ENCODE results near the gene IP6K2. TPM values are rescaled to one million over a fixed set of nuclear protein-coding genes. Genes with fewer than 3 reads are reported as not detected.

The IP6K2 gene
- total and polyA plus RNA-seq, 10 of the 15 experiments (the other 5 are each of a cell fraction or from before 2014, with no cell fraction given): 25.8 to 95.9 (median 69.0) TPM

GRCh38 chr3:48739955-48740823 lies 23.2 kb upstream of the IP6K2 start:
- BruUV-seq (replicated peaks): no TSS peak
- intact Hi-C loops (cut with micrococcal nuclease; ENCODE audit: unreplicated experiment): no loop called here
- Histone ChIP-seq H3K36me3 (ENCODE audit: control insufficient read depth in 2 of 2, insufficient read depth in 2 of 2, low read length in 1 of 2) (no peaks in the 10 kb centered on the region), H3K27ac (ENCODE audit: control insufficient read depth, insufficient read depth) (no peak overlapping the region), H3K9me3 (replicated peaks; ENCODE audit: control insufficient read depth, insufficient read depth, low read length) (no peaks in the 10 kb centered on the region), H3K4me2 (ENCODE audit: control insufficient read depth, insufficient read depth) (peak overlapping the region; percentile 33), H3K27me3 (replicated peaks in 1 of 2; ENCODE audit: control insufficient read depth in 2 of 2, insufficient read depth in 2 of 2, low read length in 1 of 2) (no peaks in the 10 kb centered on the region), H3K4me1 (ENCODE audit: control insufficient read depth, insufficient read depth, low read length) (peaks cover 9% of the 10 kb centered on the region), H3K79me2 (ENCODE audit: control insufficient read depth, insufficient read depth, low read length) (no peaks in the 10 kb centered on the region), H3K4me3 (no peak overlapping the region), H4K20me1 (ENCODE audit: control insufficient read depth, insufficient read depth) (no peaks in the 10 kb centered on the region), H2AFZ (ENCODE audit: control insufficient read depth, low read depth, low read length) (peak overlapping the region; percentile 80), H3K9ac (ENCODE audit: control insufficient read depth, insufficient read depth, low read length) (no peak overlapping the region)
- SMC1A ChIA-PET (ENCODE audit: uncharacterized antibody, unreplicated experiment): interaction anchor here (0.7 to 2.4 kb wide), 14 partner anchors 16 to 339 kb away, joined by 3 to 8 read pairs (median 4); partner anchors contain the start of genes ARIH2, IMPDH2, PRKAR2A and SLC25A20
- in situ Hi-C loops (cut with MboI): no loop called here
- POLR2A ChIA-PET: interaction anchor here (0.6 kb wide), 1 partner anchor 661 kb away, joined by 3 read pairs; no protein-coding TSS in a partner anchor
- WGBS (ENCODE audit: insufficient coverage, insufficient replicate concordance, low lambda C conversion rate, missing lambda C conversion rate): 12% methylated on average over 15 of the region's 15 CpGs
- FAIRE-seq (peak; percentile 84), ATAC-seq (peak; percentile 99), DNase-seq (ENCODE audit: low read depth, low spot score) (no peak)
- RAD21 ChIA-PET (ENCODE audit: unreplicated experiment): interaction anchor here (0.9 to 1.7 kb wide), 13 partner anchors 38 to 339 kb away, joined by 3 to 18 read pairs (median 3); partner anchors contain the start of genes ARIH2 and PFKFB4
- TF ChIP-seq PKNOX1 (IDR thresholded peaks at IDR 0.05) (peak; percentile 64), SMC3 (IDR thresholded peaks at IDR 0.05; ENCODE audit: borderline replicate concordance, low read length) (peak; percentile 40; the same call in 1 of the 2 replicates), EED (IDR thresholded peaks at IDR 0.05; ENCODE audit: low read depth) (peak; percentile 35; the same call in 1 of the 2 replicates), RAD21 (IDR thresholded peaks at IDR 0.05; ENCODE audit: insufficient read depth, low read depth, low read length) (peak; percentile 31), BHLHE40 (IDR thresholded peaks at IDR 0.05; ENCODE audit: borderline replicate concordance in 1 of 2, low read depth in 2 of 2, low read length in 1 of 2) (peak; percentile 61 to 65; a peak in 3 of 4 replicates), IRF5 (IDR thresholded peaks at IDR 0.05; ENCODE audit: borderline replicate concordance) (no peak), CTCF (IDR thresholded peaks at IDR 0.05 in 2 of 3, conservative IDR thresholded peaks at IDR 0.05 in 1 of 3; ENCODE audit: control insufficient read depth in 2 of 3, extremely low read depth in 1 of 3, insufficient read depth in 1 of 3, low read depth in 3 of 3, low read length in 3 of 3) (peak; percentile 73 to 91 (median 77)), TAF1 (IDR thresholded peaks at IDR 0.05; ENCODE audit: borderline replicate concordance, low read depth, low read length) (no peak), PBX3 (IDR thresholded peaks at IDR 0.05; ENCODE audit: insufficient replicate concordance, low read depth, low read length) (peak; percentile 39)
- CTCF ChIA-PET: interaction anchor here (0.6 to 2.5 kb wide), 45 partner anchors 9 to 1126 kb away, joined by 3 to 36 read pairs (median 4); partner anchors contain the start of genes ARIH2, NCKIPSD, SLC25A20 and SLC26A6

All from GM12878 (cell line).